IMR-90 (cell line): ENCODE measurements around the gene CLK4. TPM values are rescaled to one million over a fixed set of nuclear protein-coding genes. Genes with fewer than 3 reads are reported as not detected.

ENCODE experiments used
- ATAC-seq: fragments of 200-7000 bp; cut with Tn5 transposase; 2 replicates; pipeline ENCODE4 v1.9.1; 2020; ENCODE audit warnings: low read depth, mild to moderate bottlenecking, moderate library complexity
- BruUV-seq: library from RNA; stranded (reverse); fragments of 400-500 nt; replicated peaks from 2 replicates; lab custom pipeline; 2021; lab: Mats Ljungman, UMichigan
- CTCF ChIA-PET: fragments of 300-600 bp; formaldehyde crosslinking; extraction: SDS; loops from one replicate; lab custom pipeline; 2021; ENCODE audit warnings: antibody characterized with exemption; lab: Yijun Ruan, JAX
- POLR2A ChIA-PET: fragments of 300-600 bp; sonication (Branson Sonifier 250); formaldehyde crosslinking; loops from one replicate; lab custom pipeline; 2022; ENCODE audit warnings: antibody characterized with exemption; ENCODE audit not compliant: unreplicated experiment; lab: Charles Lee
- DNase-seq: peaks from one replicate; pipeline ENCODE4 v3.0.0; 2013
- H2AFZ ChIP-seq: replicated peaks from 2 replicates; pipeline ENCODE3; 2013; ENCODE audit warnings: low read length, mild to moderate bottlenecking; ENCODE audit not compliant: poor library complexity
- H2AK5ac ChIP-seq: 2 replicates; pipeline ENCODE4 v1.6.1; 2013; ENCODE audit warnings: low read depth, low read length, inconsistent platforms
- H2AK9ac ChIP-seq: replicated peaks from 2 replicates; pipeline ENCODE3; 2013; ENCODE audit warnings: mild to moderate bottlenecking, low read depth, low read length, moderate library complexity; ENCODE audit not compliant: poor library complexity
- H2BK120ac ChIP-seq: 2 replicates; pipeline ENCODE4 v1.6.1; 2013; ENCODE audit warnings: low read depth, low read length, inconsistent platforms
- H2BK15ac ChIP-seq: 3 replicates; pipeline ENCODE4 v1.6.1; 2013; ENCODE audit warnings: low read depth, low read length, inconsistent platforms
- H2BK20ac ChIP-seq: 2 replicates; pipeline ENCODE4 v1.6.1; 2013; ENCODE audit warnings: low read depth, mild to moderate bottlenecking, inconsistent platforms, low read length, moderate library complexity
- H2BK5ac ChIP-seq: 2 replicates; pipeline ENCODE4 v1.6.1; 2013; ENCODE audit warnings: mild to moderate bottlenecking, low read depth, low read length, inconsistent platforms; ENCODE audit not compliant: poor library complexity, severe bottlenecking
- H3K14ac ChIP-seq: replicated peaks from 2 replicates; pipeline ENCODE4 v1.6.1; 2013; ENCODE audit warnings: low read depth, low read length, inconsistent platforms
- H3K18ac ChIP-seq: 2 replicates; pipeline ENCODE4 v1.6.1; 2013; ENCODE audit warnings: low read depth, low read length, control low read depth
- H3K23ac ChIP-seq: 2 replicates; pipeline ENCODE4 v1.6.1; 2013; ENCODE audit warnings: low read depth, low read length, inconsistent platforms
- H3K27ac ChIP-seq: 2 replicates; pipeline ENCODE4 v1.5.1; 2013; ENCODE audit warnings: mild to moderate bottlenecking, control low read depth, low read length; ENCODE audit not compliant: insufficient read depth
- H3K27me3 ChIP-seq: 2 replicates; pipeline ENCODE4 v1.6.1; 2013; ENCODE audit warnings: low read length; ENCODE audit not compliant: control insufficient read depth, insufficient read depth
- H3K36me3 ChIP-seq: 2 replicates; pipeline ENCODE4 v1.6.1; 2013; ENCODE audit warnings: low read length, mixed read lengths; ENCODE audit not compliant: control insufficient read depth, insufficient read depth
- H3K4ac ChIP-seq: 2 replicates; pipeline ENCODE4 v1.6.1; 2013; ENCODE audit warnings: low read depth, low read length, inconsistent platforms
- H3K4me1 ChIP-seq: 2 replicates; pipeline ENCODE4 v1.6.1; 2013; ENCODE audit warnings: low read length, mixed read lengths; ENCODE audit not compliant: control insufficient read depth, insufficient read depth
- H3K4me2 ChIP-seq: 2 replicates; pipeline ENCODE4 v1.6.1; 2013; ENCODE audit warnings: low read depth, mild to moderate bottlenecking, control low read depth, low read length, moderate library complexity
- H3K4me3 ChIP-seq: 2 replicates; pipeline ENCODE4 v1.5.1; 2013; ENCODE audit warnings: low read depth, mild to moderate bottlenecking, control low read depth, low read length, moderate library complexity; ENCODE audit not compliant: insufficient read depth
- H3K56ac ChIP-seq: 2 replicates; pipeline ENCODE4 v1.6.1; 2013; ENCODE audit warnings: low read length, inconsistent platforms; ENCODE audit not compliant: insufficient read depth; ENCODE audit errors: extremely low read depth
- H3K79me1 ChIP-seq, 2 experiments: 2 replicates each; pipeline ENCODE4 v1.6.1; 2013; ENCODE audit warnings: low read length in 2 of 2, inconsistent platforms in 1 of 2, low read depth in 1 of 2
- H3K9ac ChIP-seq: 2 replicates; pipeline ENCODE4 v1.6.1; 2013; ENCODE audit warnings: low read depth, low read length, control low read depth
- H3K9me1 ChIP-seq: 2 replicates; pipeline ENCODE4 v1.6.1; 2013; ENCODE audit warnings: low read length, inconsistent platforms; ENCODE audit not compliant: insufficient read depth
- H3K9me3 ChIP-seq: 2 replicates; pipeline ENCODE4 v1.6.1; 2013; ENCODE audit warnings: low read length; ENCODE audit not compliant: control insufficient read depth, insufficient read depth
- H4K20me1 ChIP-seq: 2 replicates; pipeline ENCODE4 v1.6.1; 2013; ENCODE audit warnings: low read length, inconsistent platforms; ENCODE audit not compliant: insufficient read depth
- H4K5ac ChIP-seq: 2 replicates; pipeline ENCODE4 v1.6.1; 2013; ENCODE audit warnings: mild to moderate bottlenecking, low read depth, low read length, control low read depth
- H4K8ac ChIP-seq, 2 experiments: 2 replicates each; pipeline ENCODE4 v1.6.1; 2013; ENCODE audit warnings: low read depth in 2 of 2, low read length in 2 of 2, control low read depth in 1 of 2, inconsistent platforms in 1 of 2
- H4K91ac ChIP-seq: 2 replicates; pipeline ENCODE4 v1.6.1; 2013; ENCODE audit warnings: low read depth, low read length, inconsistent platforms; ENCODE audit not compliant: insufficient read depth
- BHLHE40 ChIP-seq: fragments of 150-350 bp; IDR thresholded peaks from 2 replicates; pipeline ENCODE4 v1.6.1; 2016; ENCODE audit warnings: mild to moderate bottlenecking, low read depth, low read length
- CEBPB ChIP-seq: IDR thresholded peaks from 2 replicates; pipeline ENCODE4 v1.6.1; 2012; ENCODE audit warnings: low read depth, low read length, improper control_type of control experiment
- CHD1 ChIP-seq: IDR thresholded peaks from 2 replicates; pipeline ENCODE4 v1.6.1; 2012; ENCODE audit warnings: low read depth, low read length, improper control_type of control experiment
- CTCF ChIP-seq: conservative IDR thresholded peaks from 2 replicates; pipeline ENCODE4 v1.5.1; 2012; ENCODE audit warnings: mild to moderate bottlenecking, low read depth, low read length, improper control_type of control experiment
- MAFK ChIP-seq: IDR thresholded peaks from 2 replicates; pipeline ENCODE4 v1.6.1; 2012; ENCODE audit warnings: low read depth, low read length, improper control_type of control experiment
- MXI1 ChIP-seq: IDR thresholded peaks from 2 replicates; pipeline ENCODE4 v1.6.1; 2012; ENCODE audit warnings: low read depth, mild to moderate bottlenecking, low read length, moderate library complexity, borderline replicate concordance
- NFE2L2 ChIP-seq: fragments of 150-350 bp; IDR thresholded peaks from 2 replicates; pipeline ENCODE4 v1.6.1; 2016; ENCODE audit warnings: low read depth, mild to moderate bottlenecking, low read length
- POLR2A ChIP-seq: IDR thresholded peaks from 2 replicates; pipeline ENCODE4 v1.6.1; 2012; ENCODE audit warnings: mild to moderate bottlenecking, low read depth, low read length
- RAD21 ChIP-seq: IDR thresholded peaks from 2 replicates; pipeline ENCODE4 v1.6.1; 2012; ENCODE audit warnings: low read length, improper control_type of control experiment
- RCOR1 ChIP-seq: IDR thresholded peaks from 2 replicates; pipeline ENCODE4 v1.6.1; 2012; ENCODE audit warnings: mild to moderate bottlenecking, low read length, improper control_type of control experiment; ENCODE audit not compliant: insufficient replicate concordance
- RFX5 ChIP-seq: IDR thresholded peaks from 2 replicates; pipeline ENCODE4 v1.8.0; 2012; ENCODE audit warnings: low read depth, mild to moderate bottlenecking, low read length, moderate library complexity
- WGBS, 2 experiments: methylation state at CpG; one replicate each; pipeline versions ENCODE4 v1.1.5 to v1.1.7; 2013; ENCODE audit warnings: missing lambda C conversion rate in 2 of 2; ENCODE audit not compliant: insufficient read length in 1 of 2; ENCODE audit errors: extremely low coverage in 2 of 2; 5-methylcytosine and 5-hydroxymethylcytosine counted together
- dilution Hi-C: fragments of 300-500 bp; cut with HindIII; formaldehyde crosslinking; loops from one replicate; pipeline ENCODE4 v1.14.3; 2018; ENCODE audit warnings: low sequenced_read_pairs; ENCODE audit not compliant: unreplicated experiment
- in situ Hi-C: fragments of 300-500 bp; cut with MboI; formaldehyde crosslinking; loops from 3 replicates; pipeline ENCODE4 v1.14.3; 2019; ENCODE audit warnings: low sequenced_read_pairs, inconsistent platforms, mixed read lengths
- intact Hi-C: fragments of 100-400 bp; cut with micrococcal nuclease; formaldehyde crosslinking; loops from 2 replicates; pipeline ENCODE4 v1.10.0; 2022
- polyA plus RNA-seq, 3 experiments: library from polyadenylated mRNA; depleted of rRNA; stranded (reverse); fragments of >200 nt; gene quantifications; 2 replicates each; pipeline ENCODE4 v1.2.3, GENCODE V29; 2012; ENCODE audit warnings: low replicate concordance in 1 of 3
- total RNA-seq: library from RNA; depleted of rRNA; stranded (reverse); fragments of >200 nt; gene quantifications from 2 replicates; pipeline ENCODE4 v1.2.3, GENCODE V29; 2012

Gene CLK4
- total and polyA plus RNA-seq, 2 of the 4 experiments (the other 2 are of a cell fraction), result 8.2 to 11.9 TPM

- 40% methylated on average over 1 of the region's 7 CpGs; no CpG with 5 or more reads in 1 of the 2 experiments for WGBS, 2 experiments
- no peaks in the 10 kb centered on the region for H3K79me1 ChIP-seq
- no peak overlapping the region for H2BK120ac ChIP-seq
- no peak overlapping the region for H4K91ac ChIP-seq
- no peak overlapping the region for H3K4me3 ChIP-seq
- H3K9ac ChIP-seq, result no peak overlapping the region
- H3K4me1 ChIP-seq, result no peaks in the 10 kb centered on the region
- H2BK15ac ChIP-seq, result no peak overlapping the region
- no peak overlapping the region for H3K18ac ChIP-seq
- no peak overlapping the region for H3K27ac ChIP-seq
- H3K23ac ChIP-seq, result no peak overlapping the region
- TF ChIP-seq POLR2A, result no peak
- no peak for TF ChIP-seq CHD1
- TF ChIP-seq MXI1, result no peak
- TF ChIP-seq BHLHE40, result no peak
- TF ChIP-seq CEBPB, result no peak
- no peak for TF ChIP-seq NFE2L2
- TF ChIP-seq CTCF, result no peak
- no peak for TF ChIP-seq RFX5
- TF ChIP-seq MAFK, result no peak
- no peak for TF ChIP-seq RAD21
- no peak for TF ChIP-seq RCOR1
- in situ Hi-C loops (no loop called here), dilution Hi-C loops (no loop called here), intact Hi-C loops (no loop called here)
- no peak overlapping the region for H3K4me2 ChIP-seq
- no peaks in the 10 kb centered on the region for H4K20me1 ChIP-seq
- no peak overlapping the region for H2AK5ac ChIP-seq
- no peak overlapping the region for H2BK20ac ChIP-seq
- H4K5ac ChIP-seq, result no peak overlapping the region
- H3K4ac ChIP-seq, result no peak overlapping the region
- ATAC-seq (no peak), DNase-seq (no peak)
- no peak overlapping the region for H2BK5ac ChIP-seq
- H3K56ac ChIP-seq, result no peak overlapping the region
- POLR2A ChIA-PET, result no interaction called here
- H4K8ac ChIP-seq, result no peak overlapping the region
- no TSS peak for BruUV-seq
- no peaks in the 10 kb centered on the region for H3K36me3 ChIP-seq
- H3K27me3 ChIP-seq, result no peaks in the 10 kb centered on the region
- no peak overlapping the region for H3K14ac ChIP-seq
- CTCF ChIA-PET, result no interaction called here
- H2AFZ ChIP-seq, result no peak overlapping the region
- H3K9me3 ChIP-seq, result peaks cover 6% of the 10 kb centered on the region; the same call in 1 of the 2 replicates
- no peak overlapping the region for H2AK9ac ChIP-seq
- H3K9me1 ChIP-seq, result no peaks in the 10 kb centered on the region
Measured at GRCh38 chr5:178644826-178645545, 18.1 kb upstream of the CLK4 start.
